IMR-90 (cell line): ENCODE data around the gene LRRC4. TPM values are rescaled to one million over a fixed set of nuclear protein-coding genes. Genes with fewer than 3 reads are reported as not detected.

ENCODE experiments used
- ATAC-seq: fragments of 200-7000 bp; cut with Tn5 transposase; 2 replicates; pipeline ENCODE4 v1.9.1; 2020; ENCODE audit warnings: low read depth, mild to moderate bottlenecking, moderate library complexity
- BruUV-seq: library from RNA; stranded (reverse); fragments of 400-500 nt; replicated peaks from 2 replicates; lab custom pipeline; 2021; lab: Mats Ljungman, UMichigan
- CTCF ChIA-PET: fragments of 300-600 bp; formaldehyde crosslinking; extraction: SDS; loops from one replicate; lab custom pipeline; 2021; ENCODE audit warnings: antibody characterized with exemption; lab: Yijun Ruan, JAX
- POLR2A ChIA-PET: fragments of 300-600 bp; sonication (Branson Sonifier 250); formaldehyde crosslinking; loops from one replicate; lab custom pipeline; 2022; ENCODE audit warnings: antibody characterized with exemption; ENCODE audit not compliant: unreplicated experiment; lab: Charles Lee
- DNase-seq: peaks from one replicate; pipeline ENCODE4 v3.0.0; 2013
- H2AFZ ChIP-seq: replicated peaks from 2 replicates; pipeline ENCODE3; 2013; ENCODE audit warnings: low read length, mild to moderate bottlenecking; ENCODE audit not compliant: poor library complexity
- H2AK5ac ChIP-seq: 2 replicates; pipeline ENCODE4 v1.6.1; 2013; ENCODE audit warnings: low read depth, low read length, inconsistent platforms
- H2AK9ac ChIP-seq: replicated peaks from 2 replicates; pipeline ENCODE3; 2013; ENCODE audit warnings: mild to moderate bottlenecking, low read depth, low read length, moderate library complexity; ENCODE audit not compliant: poor library complexity
- H2BK120ac ChIP-seq: 2 replicates; pipeline ENCODE4 v1.6.1; 2013; ENCODE audit warnings: low read depth, low read length, inconsistent platforms
- H2BK15ac ChIP-seq: 3 replicates; pipeline ENCODE4 v1.6.1; 2013; ENCODE audit warnings: low read depth, low read length, inconsistent platforms
- H2BK20ac ChIP-seq: 2 replicates; pipeline ENCODE4 v1.6.1; 2013; ENCODE audit warnings: low read depth, mild to moderate bottlenecking, inconsistent platforms, low read length, moderate library complexity
- H2BK5ac ChIP-seq: 2 replicates; pipeline ENCODE4 v1.6.1; 2013; ENCODE audit warnings: mild to moderate bottlenecking, low read depth, low read length, inconsistent platforms; ENCODE audit not compliant: poor library complexity, severe bottlenecking
- H3K14ac ChIP-seq: replicated peaks from 2 replicates; pipeline ENCODE4 v1.6.1; 2013; ENCODE audit warnings: low read depth, low read length, inconsistent platforms
- H3K18ac ChIP-seq: 2 replicates; pipeline ENCODE4 v1.6.1; 2013; ENCODE audit warnings: low read depth, low read length, control low read depth
- H3K23ac ChIP-seq: 2 replicates; pipeline ENCODE4 v1.6.1; 2013; ENCODE audit warnings: low read depth, low read length, inconsistent platforms
- H3K27ac ChIP-seq: 2 replicates; pipeline ENCODE4 v1.5.1; 2013; ENCODE audit warnings: mild to moderate bottlenecking, control low read depth, low read length; ENCODE audit not compliant: insufficient read depth
- H3K27me3 ChIP-seq: 2 replicates; pipeline ENCODE4 v1.6.1; 2013; ENCODE audit warnings: low read length; ENCODE audit not compliant: control insufficient read depth, insufficient read depth
- H3K36me3 ChIP-seq: 2 replicates; pipeline ENCODE4 v1.6.1; 2013; ENCODE audit warnings: low read length, mixed read lengths; ENCODE audit not compliant: control insufficient read depth, insufficient read depth
- H3K4ac ChIP-seq: 2 replicates; pipeline ENCODE4 v1.6.1; 2013; ENCODE audit warnings: low read depth, low read length, inconsistent platforms
- H3K4me1 ChIP-seq: 2 replicates; pipeline ENCODE4 v1.6.1; 2013; ENCODE audit warnings: low read length, mixed read lengths; ENCODE audit not compliant: control insufficient read depth, insufficient read depth
- H3K4me2 ChIP-seq: 2 replicates; pipeline ENCODE4 v1.6.1; 2013; ENCODE audit warnings: low read depth, mild to moderate bottlenecking, control low read depth, low read length, moderate library complexity
- H3K4me3 ChIP-seq: 2 replicates; pipeline ENCODE4 v1.5.1; 2013; ENCODE audit warnings: low read depth, mild to moderate bottlenecking, control low read depth, low read length, moderate library complexity; ENCODE audit not compliant: insufficient read depth
- H3K56ac ChIP-seq: 2 replicates; pipeline ENCODE4 v1.6.1; 2013; ENCODE audit warnings: low read length, inconsistent platforms; ENCODE audit not compliant: insufficient read depth; ENCODE audit errors: extremely low read depth
- H3K79me1 ChIP-seq, 2 experiments: 2 replicates each; pipeline ENCODE4 v1.6.1; 2013; ENCODE audit warnings: low read length in 2 of 2, inconsistent platforms in 1 of 2, low read depth in 1 of 2
- H3K9ac ChIP-seq: 2 replicates; pipeline ENCODE4 v1.6.1; 2013; ENCODE audit warnings: low read depth, low read length, control low read depth
- H3K9me1 ChIP-seq: 2 replicates; pipeline ENCODE4 v1.6.1; 2013; ENCODE audit warnings: low read length, inconsistent platforms; ENCODE audit not compliant: insufficient read depth
- H3K9me3 ChIP-seq: 2 replicates; pipeline ENCODE4 v1.6.1; 2013; ENCODE audit warnings: low read length; ENCODE audit not compliant: control insufficient read depth, insufficient read depth
- H4K20me1 ChIP-seq: 2 replicates; pipeline ENCODE4 v1.6.1; 2013; ENCODE audit warnings: low read length, inconsistent platforms; ENCODE audit not compliant: insufficient read depth
- H4K5ac ChIP-seq: 2 replicates; pipeline ENCODE4 v1.6.1; 2013; ENCODE audit warnings: mild to moderate bottlenecking, low read depth, low read length, control low read depth
- H4K8ac ChIP-seq, 2 experiments: 2 replicates each; pipeline ENCODE4 v1.6.1; 2013; ENCODE audit warnings: low read depth in 2 of 2, low read length in 2 of 2, control low read depth in 1 of 2, inconsistent platforms in 1 of 2
- H4K91ac ChIP-seq: 2 replicates; pipeline ENCODE4 v1.6.1; 2013; ENCODE audit warnings: low read depth, low read length, inconsistent platforms; ENCODE audit not compliant: insufficient read depth
- BHLHE40 ChIP-seq: fragments of 150-350 bp; IDR thresholded peaks from 2 replicates; pipeline ENCODE4 v1.6.1; 2016; ENCODE audit warnings: mild to moderate bottlenecking, low read depth, low read length
- FOS ChIP-seq: fragments of 150-350 bp; IDR thresholded peaks from 2 replicates; pipeline ENCODE4 v1.6.1; 2016; ENCODE audit warnings: low read depth, low read length
- MAFK ChIP-seq: IDR thresholded peaks from 2 replicates; pipeline ENCODE4 v1.6.1; 2012; ENCODE audit warnings: low read depth, low read length, improper control_type of control experiment
- MAZ ChIP-seq: IDR thresholded peaks from 2 replicates; pipeline ENCODE4 v1.6.1; 2012; ENCODE audit warnings: low read depth, mild to moderate bottlenecking, low read length, improper control_type of control experiment, moderate library complexity, borderline replicate concordance
- MXI1 ChIP-seq: IDR thresholded peaks from 2 replicates; pipeline ENCODE4 v1.6.1; 2012; ENCODE audit warnings: low read depth, mild to moderate bottlenecking, low read length, moderate library complexity, borderline replicate concordance
- NFE2L2 ChIP-seq: fragments of 150-350 bp; IDR thresholded peaks from 2 replicates; pipeline ENCODE4 v1.6.1; 2016; ENCODE audit warnings: low read depth, mild to moderate bottlenecking, low read length
- POLR2A ChIP-seq: IDR thresholded peaks from 2 replicates; pipeline ENCODE4 v1.6.1; 2012; ENCODE audit warnings: mild to moderate bottlenecking, low read depth, low read length
- RCOR1 ChIP-seq: IDR thresholded peaks from 2 replicates; pipeline ENCODE4 v1.6.1; 2012; ENCODE audit warnings: mild to moderate bottlenecking, low read length, improper control_type of control experiment; ENCODE audit not compliant: insufficient replicate concordance
- RFX5 ChIP-seq: IDR thresholded peaks from 2 replicates; pipeline ENCODE4 v1.8.0; 2012; ENCODE audit warnings: low read depth, mild to moderate bottlenecking, low read length, moderate library complexity
- SMC3 ChIP-seq: fragments of 150-350 bp; IDR thresholded peaks from 2 replicates; pipeline ENCODE4 v1.6.1; 2016; ENCODE audit warnings: low read depth, mild to moderate bottlenecking, antibody characterized with exemption, low read length, moderate library complexity
- WGBS, 2 experiments: methylation state at CpG; one replicate each; pipeline versions ENCODE4 v1.1.5 to v1.1.7; 2013; ENCODE audit warnings: missing lambda C conversion rate in 2 of 2; ENCODE audit not compliant: insufficient read length in 1 of 2; ENCODE audit errors: extremely low coverage in 2 of 2; 5-methylcytosine and 5-hydroxymethylcytosine counted together
- dilution Hi-C: fragments of 300-500 bp; cut with HindIII; formaldehyde crosslinking; loops from one replicate; pipeline ENCODE4 v1.14.3; 2018; ENCODE audit warnings: low sequenced_read_pairs; ENCODE audit not compliant: unreplicated experiment
- in situ Hi-C: fragments of 300-500 bp; cut with MboI; formaldehyde crosslinking; loops from 3 replicates; pipeline ENCODE4 v1.14.3; 2019; ENCODE audit warnings: low sequenced_read_pairs, inconsistent platforms, mixed read lengths
- intact Hi-C: fragments of 100-400 bp; cut with micrococcal nuclease; formaldehyde crosslinking; loops from 2 replicates; pipeline ENCODE4 v1.10.0; 2022
- polyA plus RNA-seq, 3 experiments: library from polyadenylated mRNA; depleted of rRNA; stranded (reverse); fragments of >200 nt; gene quantifications; 2 replicates each; pipeline ENCODE4 v1.2.3, GENCODE V29; 2012; ENCODE audit warnings: low replicate concordance in 1 of 3
- total RNA-seq: library from RNA; depleted of rRNA; stranded (reverse); fragments of >200 nt; gene quantifications from 2 replicates; pipeline ENCODE4 v1.2.3, GENCODE V29; 2012
- TF ChIP-seq, protein P1 (sequence below): fragments of 150-350 bp; IDR thresholded peaks from 2 replicates; pipeline ENCODE4 v1.6.1; 2017; ENCODE audit warnings: mild to moderate bottlenecking, antibody characterized with exemption, low read length, low read depth
- TF ChIP-seq, protein P2 (sequence below): conservative IDR thresholded peaks from 2 replicates; pipeline ENCODE4 v1.5.1; 2012; ENCODE audit warnings: mild to moderate bottlenecking, low read depth, low read length, improper control_type of control experiment

LRRC4 gene
- total and polyA plus RNA-seq, 2 of the 4 experiments (the other 2 are of a cell fraction), result 0.54 to 0.55 TPM

DNA sequence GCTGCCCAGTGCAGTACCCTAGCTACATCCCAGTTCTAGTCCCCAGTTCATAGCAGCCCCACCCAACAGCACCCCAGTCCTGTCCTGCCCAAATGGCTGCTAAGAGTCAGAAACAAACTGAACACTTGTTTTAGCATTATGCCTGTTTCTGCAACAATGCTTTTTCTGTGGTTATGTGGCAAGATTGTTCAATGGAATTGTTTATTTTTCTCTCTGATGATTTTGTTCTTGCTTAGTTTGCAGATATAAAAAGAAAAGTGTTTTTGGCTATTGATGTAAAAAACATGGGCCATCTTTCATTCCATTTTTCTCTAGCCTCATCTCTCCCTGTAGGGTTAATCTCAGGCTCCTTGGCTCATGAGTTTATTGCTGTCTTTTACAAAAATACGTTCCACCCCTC, 42.5 kb downstream of the LRRC4 start:
- Histone ChIP-seq H3K36me3 (peaks cover 12% of the 10 kb centered on the region; the same call in 1 of the 2 replicates), H4K8ac (no peak overlapping the region), H3K9me1 (peaks cover 34% of the 10 kb centered on the region), H3K4me1 (peaks cover 9% of the 10 kb centered on the region), H3K79me1 (peaks cover 43 to 81% of the 10 kb centered on the region in 2 experiments), H4K5ac (no peak overlapping the region), H3K4ac (no peak overlapping the region), H3K23ac (no peak overlapping the region), H4K20me1 (peaks cover 42% of the 10 kb centered on the region), H3K9ac (no peak overlapping the region), H2BK20ac (no peak overlapping the region), H2BK15ac (no peak overlapping the region), H3K9me3 (no peaks in the 10 kb centered on the region), H4K91ac (no peak overlapping the region), H3K27me3 (no peaks in the 10 kb centered on the region), H3K4me3 (no peak overlapping the region), H2AK5ac (no peak overlapping the region), H3K18ac (no peak overlapping the region), H2AK9ac (no peak overlapping the region), H2BK5ac (no peak overlapping the region), H2AFZ (no peak overlapping the region), H3K14ac (no peak overlapping the region), H3K56ac (no peak overlapping the region), H3K4me2 (no peak overlapping the region), H2BK120ac (no peak overlapping the region), H3K27ac (no peak overlapping the region)
- peak; percentile 19 for DNase-seq
- CTCF ChIA-PET, result no interaction called here
- in situ Hi-C loops, result no loop called here
- dilution Hi-C loops, result no loop called here
- peak; percentile 18 for ATAC-seq
- no CpG with 5 or more reads among the region's 1 CpG for WGBS, 2 experiments
- POLR2A ChIA-PET, result no interaction called here
- intact Hi-C loops, result no loop called here
- no TSS peak for BruUV-seq
- no peak for TF ChIP-seq NFE2L2
- TF ChIP-seq POLR2A, result no peak
- TF ChIP-seq BHLHE40, result no peak
- no peak for TF ChIP-seq RCOR1
- TF ChIP-seq, protein P1, sequence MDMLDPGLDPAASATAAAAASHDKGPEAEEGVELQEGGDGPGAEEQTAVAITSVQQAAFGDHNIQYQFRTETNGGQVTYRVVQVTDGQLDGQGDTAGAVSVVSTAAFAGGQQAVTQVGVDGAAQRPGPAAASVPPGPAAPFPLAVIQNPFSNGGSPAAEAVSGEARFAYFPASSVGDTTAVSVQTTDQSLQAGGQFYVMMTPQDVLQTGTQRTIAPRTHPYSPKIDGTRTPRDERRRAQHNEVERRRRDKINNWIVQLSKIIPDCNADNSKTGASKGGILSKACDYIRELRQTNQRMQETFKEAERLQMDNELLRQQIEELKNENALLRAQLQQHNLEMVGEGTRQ, result no peak
- no peak for TF ChIP-seq FOS
- TF ChIP-seq MAFK, result no peak
- no peak for TF ChIP-seq MAZ
- TF ChIP-seq, protein P2, sequence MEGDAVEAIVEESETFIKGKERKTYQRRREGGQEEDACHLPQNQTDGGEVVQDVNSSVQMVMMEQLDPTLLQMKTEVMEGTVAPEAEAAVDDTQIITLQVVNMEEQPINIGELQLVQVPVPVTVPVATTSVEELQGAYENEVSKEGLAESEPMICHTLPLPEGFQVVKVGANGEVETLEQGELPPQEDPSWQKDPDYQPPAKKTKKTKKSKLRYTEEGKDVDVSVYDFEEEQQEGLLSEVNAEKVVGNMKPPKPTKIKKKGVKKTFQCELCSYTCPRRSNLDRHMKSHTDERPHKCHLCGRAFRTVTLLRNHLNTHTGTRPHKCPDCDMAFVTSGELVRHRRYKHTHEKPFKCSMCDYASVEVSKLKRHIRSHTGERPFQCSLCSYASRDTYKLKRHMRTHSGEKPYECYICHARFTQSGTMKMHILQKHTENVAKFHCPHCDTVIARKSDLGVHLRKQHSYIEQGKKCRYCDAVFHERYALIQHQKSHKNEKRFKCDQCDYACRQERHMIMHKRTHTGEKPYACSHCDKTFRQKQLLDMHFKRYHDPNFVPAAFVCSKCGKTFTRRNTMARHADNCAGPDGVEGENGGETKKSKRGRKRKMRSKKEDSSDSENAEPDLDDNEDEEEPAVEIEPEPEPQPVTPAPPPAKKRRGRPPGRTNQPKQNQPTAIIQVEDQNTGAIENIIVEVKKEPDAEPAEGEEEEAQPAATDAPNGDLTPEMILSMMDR, result no peak
- TF ChIP-seq SMC3, result no peak
- TF ChIP-seq RFX5, result no peak
- no peak for TF ChIP-seq MXI1
